ENCODE measurements around the gene TIPARP. TPM values are rescaled to one million over a fixed set of nuclear protein-coding genes. Genes with fewer than 3 reads are reported as not detected.

The TIPARP gene
- polyA plus RNA-seq, 1 of the 3 experiments (the other 2 are of a cell fraction): 6.2 TPM

DNA sequence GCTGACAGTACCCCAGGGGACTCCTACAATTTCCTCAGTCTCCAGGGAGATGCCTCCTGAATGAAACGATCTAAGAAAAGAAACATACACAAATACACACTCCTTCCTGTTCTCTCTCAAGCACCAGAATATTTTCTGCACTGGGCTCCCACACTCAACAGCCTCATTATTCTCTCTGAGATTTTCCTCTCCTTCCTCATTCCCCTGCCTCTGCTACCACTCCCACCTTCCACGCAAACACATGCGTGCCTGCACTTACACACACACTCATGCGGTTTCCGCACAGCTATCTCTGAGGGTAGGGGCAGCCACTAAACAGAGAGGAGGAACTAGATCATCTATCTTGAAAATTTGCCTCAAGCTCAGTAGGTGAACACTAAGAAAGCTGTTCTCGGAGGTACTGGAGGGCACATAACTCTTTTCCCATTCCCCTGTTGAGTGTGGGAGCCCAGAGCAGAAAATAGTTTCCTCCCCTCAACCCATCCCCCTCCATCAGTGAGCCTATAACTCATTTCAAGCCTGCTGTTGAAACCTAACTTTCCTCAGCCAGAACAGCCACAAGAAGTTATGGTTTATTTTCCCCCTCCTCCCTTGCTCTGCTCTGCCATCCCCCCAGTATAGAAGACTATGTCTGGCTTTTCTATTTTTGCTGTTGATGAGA is 30.5 kb upstream of the TIPARP start (continued):
- TF ChIP-seq TEAD4 (IDR thresholded peaks at IDR 0.05; ENCODE audit: borderline replicate concordance, insufficient read depth): no peak
- TF ChIP-seq SMC3 (IDR thresholded peaks at IDR 0.05; ENCODE audit: low read depth, low read length): no peak
- TF ChIP-seq POLR2AphosphoS5 (IDR thresholded peaks at IDR 0.05; ENCODE audit: low read depth, low read length): no peak
- TF ChIP-seq, protein P1, sequence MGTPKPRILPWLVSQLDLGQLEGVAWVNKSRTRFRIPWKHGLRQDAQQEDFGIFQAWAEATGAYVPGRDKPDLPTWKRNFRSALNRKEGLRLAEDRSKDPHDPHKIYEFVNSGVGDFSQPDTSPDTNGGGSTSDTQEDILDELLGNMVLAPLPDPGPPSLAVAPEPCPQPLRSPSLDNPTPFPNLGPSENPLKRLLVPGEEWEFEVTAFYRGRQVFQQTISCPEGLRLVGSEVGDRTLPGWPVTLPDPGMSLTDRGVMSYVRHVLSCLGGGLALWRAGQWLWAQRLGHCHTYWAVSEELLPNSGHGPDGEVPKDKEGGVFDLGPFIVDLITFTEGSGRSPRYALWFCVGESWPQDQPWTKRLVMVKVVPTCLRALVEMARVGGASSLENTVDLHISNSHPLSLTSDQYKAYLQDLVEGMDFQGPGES (IDR thresholded peaks at IDR 0.05; ENCODE audit: low read depth, low read length): no peak

DNA sequence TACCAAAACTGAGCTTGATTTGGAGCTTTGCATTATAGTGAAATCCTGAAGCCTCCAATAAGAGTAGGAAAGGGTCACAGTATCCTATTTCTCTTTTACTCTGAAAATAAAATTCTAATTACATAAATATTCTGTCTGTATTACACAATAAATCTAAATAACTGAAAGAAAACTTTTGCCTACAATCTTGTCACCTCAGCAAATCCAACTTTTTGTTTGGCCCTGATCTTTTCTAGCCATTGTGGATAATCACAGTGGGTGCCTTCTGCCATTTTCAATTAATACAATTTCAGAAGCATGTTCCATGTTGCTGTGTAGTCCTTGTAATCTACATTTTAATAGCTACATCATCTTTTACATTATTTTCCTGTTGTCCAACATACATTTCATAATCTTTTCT is 29.4 kb upstream of the TIPARP start:
- Histone ChIP-seq H3K27me3 (ENCODE audit: insufficient read depth) (no peaks in the 10 kb centered on the region), H3K4me2 (no peak overlapping the region), H3K27ac (ENCODE audit: low read depth in 2 of 2, low read length in 1 of 2) (no peak overlapping the region), H3F3A (replicated peaks; ENCODE audit: insufficient read depth) (no peaks in the 10 kb centered on the region), H3K4me3 (ENCODE audit: low read depth in 2 of 2, low read length in 1 of 2) (no peak overlapping the region), H3K4me1 (ENCODE audit: control insufficient read depth in 1 of 2, insufficient read depth in 2 of 2, low read depth in 1 of 2, low read length in 1 of 2) (peaks cover 0 to 7% of the 10 kb centered on the region in 2 experiments; a peak in 1 of 4 replicates), H3K36me3 (replicated peaks in 1 of 2; ENCODE audit: control insufficient read depth in 1 of 2, insufficient read depth in 2 of 2, low read length in 1 of 2) (no peaks in the 10 kb centered on the region), H4K20me1 (ENCODE audit: insufficient read depth) (no peaks in the 10 kb centered on the region), H3K9me3 (no peaks in the 10 kb centered on the region), H3K9me2 (no peaks in the 10 kb centered on the region), H3K79me2 (ENCODE audit: insufficient read depth) (no peaks in the 10 kb centered on the region), H3K9ac (no peak overlapping the region), H2AFZ (ENCODE audit: low read depth) (no peak overlapping the region)
- ChIA-PET POLR2A (no interaction called here), CTCF (interaction anchor here (1.0 to 2.0 kb wide), 4 partner anchors 15 to 36 kb away, joined by 3 to 7 read pairs (median 4); no protein-coding TSS in a partner anchor)
- DNase-seq: no peak
- TF ChIP-seq FOSL2 (IDR thresholded peaks at IDR 0.05; ENCODE audit: borderline replicate concordance, low read depth): no peak
- TF ChIP-seq, protein P2, sequence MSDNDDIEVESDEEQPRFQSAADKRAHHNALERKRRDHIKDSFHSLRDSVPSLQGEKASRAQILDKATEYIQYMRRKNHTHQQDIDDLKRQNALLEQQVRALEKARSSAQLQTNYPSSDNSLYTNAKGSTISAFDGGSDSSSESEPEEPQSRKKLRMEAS (IDR thresholded peaks at IDR 0.05; ENCODE audit: low read depth): no peak
- no peak for TF ChIP-seq NFIC (IDR thresholded peaks at IDR 0.05; ENCODE audit: borderline replicate concordance)
- TF ChIP-seq, protein P3, sequence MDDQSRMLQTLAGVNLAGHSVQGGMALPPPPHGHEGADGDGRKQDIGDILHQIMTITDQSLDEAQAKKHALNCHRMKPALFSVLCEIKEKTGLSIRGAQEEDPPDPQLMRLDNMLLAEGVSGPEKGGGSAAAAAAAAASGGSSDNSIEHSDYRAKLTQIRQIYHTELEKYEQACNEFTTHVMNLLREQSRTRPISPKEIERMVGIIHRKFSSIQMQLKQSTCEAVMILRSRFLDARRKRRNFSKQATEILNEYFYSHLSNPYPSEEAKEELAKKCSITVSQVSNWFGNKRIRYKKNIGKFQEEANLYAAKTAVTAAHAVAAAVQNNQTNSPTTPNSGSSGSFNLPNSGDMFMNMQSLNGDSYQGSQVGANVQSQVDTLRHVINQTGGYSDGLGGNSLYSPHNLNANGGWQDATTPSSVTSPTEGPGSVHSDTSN (IDR thresholded peaks at IDR 0.05): no peak
- TF ChIP-seq TCF12 (IDR thresholded peaks at IDR 0.05): no peak
- TF ChIP-seq, protein P4, sequence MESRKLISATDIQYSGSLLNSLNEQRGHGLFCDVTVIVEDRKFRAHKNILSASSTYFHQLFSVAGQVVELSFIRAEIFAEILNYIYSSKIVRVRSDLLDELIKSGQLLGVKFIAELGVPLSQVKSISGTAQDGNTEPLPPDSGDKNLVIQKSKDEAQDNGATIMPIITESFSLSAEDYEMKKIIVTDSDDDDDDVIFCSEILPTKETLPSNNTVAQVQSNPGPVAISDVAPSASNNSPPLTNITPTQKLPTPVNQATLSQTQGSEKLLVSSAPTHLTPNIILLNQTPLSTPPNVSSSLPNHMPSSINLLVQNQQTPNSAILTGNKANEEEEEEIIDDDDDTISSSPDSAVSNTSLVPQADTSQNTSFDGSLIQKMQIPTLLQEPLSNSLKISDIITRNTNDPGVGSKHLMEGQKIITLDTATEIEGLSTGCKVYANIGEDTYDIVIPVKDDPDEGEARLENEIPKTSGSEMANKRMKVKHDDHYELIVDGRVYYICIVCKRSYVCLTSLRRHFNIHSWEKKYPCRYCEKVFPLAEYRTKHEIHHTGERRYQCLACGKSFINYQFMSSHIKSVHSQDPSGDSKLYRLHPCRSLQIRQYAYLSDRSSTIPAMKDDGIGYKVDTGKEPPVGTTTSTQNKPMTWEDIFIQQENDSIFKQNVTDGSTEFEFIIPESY (IDR thresholded peaks at IDR 0.05; ENCODE audit: borderline replicate concordance, low read depth): no peak
- no peak for TF ChIP-seq RAD21 (IDR thresholded peaks at IDR 0.05; ENCODE audit: low read length)
- TF ChIP-seq RFX5 (IDR thresholded peaks at IDR 0.05; ENCODE audit: low read length): no peak
- TF ChIP-seq EP300 (IDR thresholded peaks at IDR 0.05; ENCODE audit: borderline replicate concordance in 1 of 2, low read depth in 1 of 2, low read length in 1 of 2): no peak
- TF ChIP-seq JUND (IDR thresholded peaks at IDR 0.05): no peak
- TF ChIP-seq, protein P5, sequence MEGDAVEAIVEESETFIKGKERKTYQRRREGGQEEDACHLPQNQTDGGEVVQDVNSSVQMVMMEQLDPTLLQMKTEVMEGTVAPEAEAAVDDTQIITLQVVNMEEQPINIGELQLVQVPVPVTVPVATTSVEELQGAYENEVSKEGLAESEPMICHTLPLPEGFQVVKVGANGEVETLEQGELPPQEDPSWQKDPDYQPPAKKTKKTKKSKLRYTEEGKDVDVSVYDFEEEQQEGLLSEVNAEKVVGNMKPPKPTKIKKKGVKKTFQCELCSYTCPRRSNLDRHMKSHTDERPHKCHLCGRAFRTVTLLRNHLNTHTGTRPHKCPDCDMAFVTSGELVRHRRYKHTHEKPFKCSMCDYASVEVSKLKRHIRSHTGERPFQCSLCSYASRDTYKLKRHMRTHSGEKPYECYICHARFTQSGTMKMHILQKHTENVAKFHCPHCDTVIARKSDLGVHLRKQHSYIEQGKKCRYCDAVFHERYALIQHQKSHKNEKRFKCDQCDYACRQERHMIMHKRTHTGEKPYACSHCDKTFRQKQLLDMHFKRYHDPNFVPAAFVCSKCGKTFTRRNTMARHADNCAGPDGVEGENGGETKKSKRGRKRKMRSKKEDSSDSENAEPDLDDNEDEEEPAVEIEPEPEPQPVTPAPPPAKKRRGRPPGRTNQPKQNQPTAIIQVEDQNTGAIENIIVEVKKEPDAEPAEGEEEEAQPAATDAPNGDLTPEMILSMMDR (IDR thresholded peaks at IDR 0.05): no peak
- TF ChIP-seq, protein P6, sequence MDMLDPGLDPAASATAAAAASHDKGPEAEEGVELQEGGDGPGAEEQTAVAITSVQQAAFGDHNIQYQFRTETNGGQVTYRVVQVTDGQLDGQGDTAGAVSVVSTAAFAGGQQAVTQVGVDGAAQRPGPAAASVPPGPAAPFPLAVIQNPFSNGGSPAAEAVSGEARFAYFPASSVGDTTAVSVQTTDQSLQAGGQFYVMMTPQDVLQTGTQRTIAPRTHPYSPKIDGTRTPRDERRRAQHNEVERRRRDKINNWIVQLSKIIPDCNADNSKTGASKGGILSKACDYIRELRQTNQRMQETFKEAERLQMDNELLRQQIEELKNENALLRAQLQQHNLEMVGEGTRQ (IDR thresholded peaks at IDR 0.05; ENCODE audit: borderline replicate concordance, low read depth, low read length): no peak
- TF ChIP-seq YY1 (IDR thresholded peaks at IDR 0.05; ENCODE audit: low read depth): no peak
- no peak for TF ChIP-seq EZH2phosphoT487 (IDR thresholded peaks at IDR 0.05; ENCODE audit: borderline replicate concordance, low read depth)
- TF ChIP-seq, protein P1 (IDR thresholded peaks at IDR 0.05; ENCODE audit: low read depth, low read length): no peak
- no peak for TF ChIP-seq RCOR1 (IDR thresholded peaks at IDR 0.05; ENCODE audit: low read length)

All from SK-N-SH (cell line).